Transverse colon (tissue), 4 donors: ENCODE data around the gene RFTN1. TPM values are rescaled to one million over a fixed set of nuclear protein-coding genes. Genes with fewer than 3 reads are reported as not detected.

Source experiments
- DNase-seq: peaks from one replicate; pipeline ENCODE4 v3.0.0-alpha.2; 2019
- H3K27ac ChIP-seq, 4 donors: fragments of 200-600 bp; sonication (generic); 2 replicates each; pipeline ENCODE4 v1.5.1; 2016 to 2018; ENCODE audit warnings: inconsistent platforms in 4 of 4
- H3K27me3 ChIP-seq: fragments of 200-600 bp; sonication (generic); 2 replicates; pipeline ENCODE4 v1.5.1; 2017; ENCODE audit warnings: inconsistent platforms
- H3K36me3 ChIP-seq, 4 donors: fragments of 200-600 bp; sonication (generic); 2 replicates each; pipeline ENCODE4 v1.5.1; 2017 to 2019; ENCODE audit warnings: inconsistent platforms in 4 of 4
- H3K4me1 ChIP-seq, 4 donors: fragments of 200-600 bp; sonication (generic); 2 replicates each; pipeline ENCODE4 v1.5.1; 2017 to 2020; ENCODE audit warnings: inconsistent platforms in 4 of 4
- H3K4me3 ChIP-seq, 4 donors: fragments of 200-600 bp; sonication (generic); 1 replicate in 1 of 4; 2 replicates in 3 of 4; pipeline versions ENCODE4 v1.5.1 to v1.6.1; 2017 to 2019; ENCODE audit warnings: inconsistent platforms in 4 of 4
- H3K9me3 ChIP-seq, 2 donors: fragments of 200-600 bp; sonication (generic); 2 replicates each; pipeline ENCODE4 v1.5.1; 2017 to 2019; ENCODE audit warnings: inconsistent platforms in 2 of 2
- EP300 ChIP-seq: sonication (generic); formaldehyde crosslinking; IDR thresholded peaks from one replicate; pipeline ENCODE4 v1.6.1; 2017; ENCODE audit warnings: antibody characterized with exemption, low read depth
- POLR2A ChIP-seq: fragments of 450-650 bp; IDR thresholded peaks from one replicate; pipeline ENCODE4 v1.6.1; 2016; ENCODE audit warnings: antibody characterized with exemption, mild to moderate bottlenecking, moderate library complexity
- POLR2AphosphoS5 ChIP-seq, 3 donors: sonication (generic); formaldehyde crosslinking; IDR thresholded peaks; one replicate each; pipeline ENCODE4 v1.6.1; 2016; ENCODE audit warnings: antibody characterized with exemption in 3 of 3
- WGBS, 2 donors: methylation state at CpG; one replicate each; pipeline ENCODE4 v1.1.5; 2018; ENCODE audit warnings: low coverage in 1 of 2; 5-methylcytosine and 5-hydroxymethylcytosine counted together
- in situ Hi-C, 4 donors: fragments of 200-750 bp; cut with MboI; loops; one replicate each; pipeline versions ENCODE4 v1.15.0 to v1.15.1; 2017; ENCODE audit warnings: low sequenced_read_pairs in 3 of 4, low pct_ligation_motif_present in 1 of 4, low pct_unique_long_range_greater_than_20kb in 1 of 4
- intact Hi-C: fragments of 100-400 bp; cut with DNase I; formaldehyde crosslinking; loops from one replicate; pipeline ENCODE4 v1.15.1; 2023; ENCODE audit warnings: low total_unique reads
- total RNA-seq, 4 donors: library from RNA; depleted of rRNA; stranded (reverse); fragments of >200 nt; gene quantifications; one replicate each; pipeline ENCODE4 v1.1.0, GENCODE V29; 2016
- TF ChIP-seq, protein P1 (sequence below), 5 experiments: fragments of 200-600 bp in 3 of 5; fragments of 450-650 bp in 2 of 5; sonication (generic) in 3 of 5; IDR thresholded peaks; 1 replicate in 2 of 5; 2 replicates in 3 of 5; pipeline ENCODE4 v1.5.1; 2016 to 2017; ENCODE audit warnings: antibody characterized with exemption in 5 of 5, inconsistent platforms in 3 of 5, mild to moderate bottlenecking in 2 of 5, moderate library complexity in 1 of 5

The RFTN1 gene
- total RNA-seq, 4 donors from 2014 or later, result 6.7 to 25.7 (median 15.7) TPM

DNA sequence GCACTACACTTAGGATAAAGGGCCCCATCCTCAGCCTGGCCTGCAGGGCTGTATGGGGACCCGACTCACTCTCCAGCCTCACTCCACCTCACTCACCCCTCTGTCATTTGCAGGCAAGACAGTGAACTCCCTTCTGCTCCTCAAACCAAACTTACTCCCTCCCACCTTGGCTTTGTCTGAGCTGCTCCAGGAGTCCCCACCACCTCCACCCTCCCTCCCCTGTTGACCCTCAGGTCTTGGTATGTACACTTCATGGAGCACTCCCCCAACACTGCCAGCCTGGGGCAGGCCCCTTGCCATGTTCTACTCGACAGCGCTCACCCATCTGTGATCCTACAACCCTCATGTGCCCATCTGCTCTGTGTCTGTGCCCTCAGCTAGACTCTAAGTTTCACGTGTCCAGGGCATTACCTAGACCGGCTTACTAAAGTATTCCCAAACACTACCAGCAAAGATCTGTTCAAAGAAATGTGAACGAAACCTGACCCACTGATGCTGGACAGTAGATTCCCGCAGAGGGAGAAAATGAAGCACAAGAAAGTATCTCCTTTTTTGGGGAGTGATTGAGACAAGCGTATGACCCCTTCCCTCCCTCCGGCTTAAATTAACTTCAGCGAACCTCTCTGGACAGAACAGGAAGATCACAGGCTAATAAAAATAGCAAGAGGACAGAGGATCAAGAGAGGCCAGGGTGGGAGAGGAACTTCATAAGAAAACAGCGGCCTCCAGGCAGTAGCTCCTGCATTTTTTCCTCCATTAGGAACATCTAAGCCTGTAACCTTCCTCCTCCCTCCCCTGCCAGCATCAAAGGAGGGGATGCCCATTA is 113.2 kb downstream of the RFTN1 start:
- DNase-seq, result no peak
- H3K36me3 ChIP-seq, result no peaks in the 10 kb centered on the region
- TF ChIP-seq EP300, result no peak
- no peak for TF ChIP-seq POLR2A
- TF ChIP-seq, protein P1, sequence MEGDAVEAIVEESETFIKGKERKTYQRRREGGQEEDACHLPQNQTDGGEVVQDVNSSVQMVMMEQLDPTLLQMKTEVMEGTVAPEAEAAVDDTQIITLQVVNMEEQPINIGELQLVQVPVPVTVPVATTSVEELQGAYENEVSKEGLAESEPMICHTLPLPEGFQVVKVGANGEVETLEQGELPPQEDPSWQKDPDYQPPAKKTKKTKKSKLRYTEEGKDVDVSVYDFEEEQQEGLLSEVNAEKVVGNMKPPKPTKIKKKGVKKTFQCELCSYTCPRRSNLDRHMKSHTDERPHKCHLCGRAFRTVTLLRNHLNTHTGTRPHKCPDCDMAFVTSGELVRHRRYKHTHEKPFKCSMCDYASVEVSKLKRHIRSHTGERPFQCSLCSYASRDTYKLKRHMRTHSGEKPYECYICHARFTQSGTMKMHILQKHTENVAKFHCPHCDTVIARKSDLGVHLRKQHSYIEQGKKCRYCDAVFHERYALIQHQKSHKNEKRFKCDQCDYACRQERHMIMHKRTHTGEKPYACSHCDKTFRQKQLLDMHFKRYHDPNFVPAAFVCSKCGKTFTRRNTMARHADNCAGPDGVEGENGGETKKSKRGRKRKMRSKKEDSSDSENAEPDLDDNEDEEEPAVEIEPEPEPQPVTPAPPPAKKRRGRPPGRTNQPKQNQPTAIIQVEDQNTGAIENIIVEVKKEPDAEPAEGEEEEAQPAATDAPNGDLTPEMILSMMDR (IDR thresholded peaks at IDR 0.05), result no peak
- TF ChIP-seq POLR2AphosphoS5 (IDR thresholded peaks at IDR 0.05), result no peak
- H3K9me3 ChIP-seq, result no peaks in the 10 kb centered on the region
- peaks cover 0 to 6% (median 0%) of the 10 kb centered on the region in 4 donors for H3K4me1 ChIP-seq
- 84 to 91% methylated on average over 7 to 11 of the region's 11 CpGs for WGBS, 2 donors
- H3K4me3 ChIP-seq, result no peak overlapping the region
- in situ Hi-C loops (no loop called here), intact Hi-C loops (no loop called here)
- no peaks in the 10 kb centered on the region for H3K27me3 ChIP-seq
- peak overlapping the region; percentile 0 to 45 (median 35) for H3K27ac ChIP-seq

GRCh38 chr3:16399473-16399872 is 114.0 kb downstream of the RFTN1 start:
- H3K27ac ChIP-seq, result peak overlapping the region in 3 of 4 donors; percentile 0 to 45 (median 17)
- no peak for DNase-seq
- no peaks in the 10 kb centered on the region for H3K9me3 ChIP-seq
- intact Hi-C loops, result no loop called here
- H3K4me3 ChIP-seq, result no peak overlapping the region
- peaks cover 0 to 6% (median 0%) of the 10 kb centered on the region in 4 donors for H3K4me1 ChIP-seq
- in situ Hi-C loops, result no loop called here
- no peaks in the 10 kb centered on the region for H3K36me3 ChIP-seq
- H3K27me3 ChIP-seq, result no peaks in the 10 kb centered on the region
- TF ChIP-seq, protein P1 (IDR thresholded peaks at IDR 0.05), result no peak
- TF ChIP-seq EP300 (no peak), POLR2A (no peak), POLR2AphosphoS5 (IDR thresholded peaks at IDR 0.05) (no peak)
- 41 to 68% methylated on average over 3 to 6 of the region's 6 CpGs for WGBS, 2 donors

- no peaks in the 10 kb centered on the region for H3K27me3 ChIP-seq
- peaks cover 0 to 6% (median 0%) of the 10 kb centered on the region in 4 donors for H3K4me1 ChIP-seq
- no peaks in the 10 kb centered on the region for H3K36me3 ChIP-seq
- TF ChIP-seq POLR2A (no peak), EP300 (no peak), POLR2AphosphoS5 (IDR thresholded peaks at IDR 0.05) (no peak)
- TF ChIP-seq, protein P1 (IDR thresholded peaks at IDR 0.05), result no peak
- intact Hi-C loops (no loop called here), in situ Hi-C loops (no loop called here)
- DNase-seq, result no peak
- 69% methylated on average over 2 of the region's 2 CpGs; no CpG with 5 or more reads in 1 of the 2 donors for WGBS, 2 donors
- no peaks in the 10 kb centered on the region for H3K9me3 ChIP-seq
- H3K4me3 ChIP-seq, result no peak overlapping the region
- H3K27ac ChIP-seq, result peak overlapping the region in 1 of 4 donors; percentile 45
Measured at GRCh38 chr3:16398648-16399047, 114.9 kb downstream of the RFTN1 start.

GRCh38 chr3:16396202-16396601 is 117.3 kb downstream of the RFTN1 start:
- intact Hi-C loops, result no loop called here
- in situ Hi-C loops, result no loop called here
- H3K4me1 ChIP-seq, result peaks cover 0 to 6% (median 0%) of the 10 kb centered on the region in 4 donors
- H3K27me3 ChIP-seq, result no peaks in the 10 kb centered on the region
- no peaks in the 10 kb centered on the region for H3K9me3 ChIP-seq
- DNase-seq, result no peak
- H3K27ac ChIP-seq, result no peak overlapping the region
- TF ChIP-seq EP300 (no peak), POLR2AphosphoS5 (IDR thresholded peaks at IDR 0.05) (no peak), POLR2A (no peak)
- WGBS, 2 donors, result 71 to 83% methylated on average over 4 of the region's 4 CpGs
- H3K36me3 ChIP-seq, result no peaks in the 10 kb centered on the region
- H3K4me3 ChIP-seq, result no peak overlapping the region
